GM10847 (cell line): ENCODE results near the gene MYO3A.

Experiments
- POLR2A ChIP-seq: IDR thresholded peaks from 2 replicates; pipeline ENCODE4 v1.6.1; 2011; ENCODE audit not compliant: insufficient read length; ENCODE audit errors: extremely low read depth

MYO3A gene

GRCh38 chr10:25966844-25967243 is 32.8 kb downstream of the MYO3A start:
- no peak for TF ChIP-seq POLR2A

GRCh38 chr10:25972631-25973030 is 38.6 kb downstream of the MYO3A start:
- TF ChIP-seq POLR2A: no peak

GRCh38 chr10:25974897-25975459 is 40.9 kb downstream of the MYO3A start:
- no peak for TF ChIP-seq POLR2A

DNA sequence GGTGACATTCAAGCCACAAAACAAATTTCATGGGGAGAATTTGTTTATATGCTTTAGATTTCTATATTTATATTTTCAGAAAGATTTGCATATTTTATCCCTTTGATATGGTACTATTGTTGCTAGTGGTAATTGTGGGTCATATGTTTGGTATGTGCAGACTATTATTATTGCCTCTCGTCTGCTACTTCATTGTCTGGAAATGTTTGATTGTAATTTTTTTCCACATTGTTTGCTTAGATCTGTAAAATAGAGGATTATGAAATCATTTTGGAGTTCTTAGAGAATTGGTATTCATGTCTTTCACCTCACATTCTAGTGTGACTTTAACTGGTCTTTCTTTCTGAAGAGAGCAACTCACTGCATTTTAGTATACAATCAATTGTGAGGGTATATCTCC is 44.7 kb downstream of the MYO3A start:
- TF ChIP-seq POLR2A: no peak

GRCh38 chr10:25982107-25982506 is 48.1 kb downstream of the MYO3A start:
- no peak for TF ChIP-seq POLR2A

DNA sequence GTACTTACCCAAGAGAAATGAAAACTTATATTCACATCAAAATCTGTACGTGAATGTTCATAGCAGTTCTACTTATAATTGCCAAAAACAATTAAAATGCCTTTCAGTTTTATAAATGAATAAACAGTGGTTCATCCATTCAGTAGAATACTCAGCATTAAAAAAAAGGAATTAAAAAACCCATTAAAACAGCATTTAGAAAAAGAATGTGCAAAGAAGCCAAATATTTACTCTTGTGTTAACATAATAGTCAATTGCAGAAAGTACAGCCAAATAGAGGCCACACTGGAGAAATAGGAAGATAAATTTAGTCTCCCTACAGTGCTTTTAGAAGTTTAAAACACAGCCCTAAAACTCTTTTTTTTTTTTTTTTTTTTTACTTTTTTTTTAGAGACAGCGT is 54.6 kb downstream of the MYO3A start:
- TF ChIP-seq POLR2A: no peak

DNA sequence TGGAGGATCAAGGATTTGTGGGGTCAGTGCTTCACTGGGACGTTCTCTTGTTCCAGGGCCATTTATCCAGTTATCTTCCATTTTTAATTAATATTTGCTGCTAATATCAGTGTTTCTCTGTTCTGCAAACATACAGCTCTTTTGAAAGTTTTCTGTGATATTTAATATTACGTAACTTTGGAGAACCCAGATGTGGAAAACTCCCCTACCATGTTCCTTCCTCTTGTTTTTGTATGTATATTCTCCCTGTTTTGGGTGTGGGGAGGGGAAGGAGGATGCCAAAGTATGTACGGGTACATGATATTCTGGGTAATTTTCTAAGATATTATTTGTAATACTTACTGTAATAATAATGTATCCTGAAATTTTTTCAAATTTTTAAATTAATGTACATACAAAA is 55.9 kb downstream of the MYO3A start:
- TF ChIP-seq POLR2A: no peak

- TF ChIP-seq POLR2A: no peak
Measured at GRCh38 chr10:25999295-25999981, 65.4 kb downstream of the MYO3A start.

DNA sequence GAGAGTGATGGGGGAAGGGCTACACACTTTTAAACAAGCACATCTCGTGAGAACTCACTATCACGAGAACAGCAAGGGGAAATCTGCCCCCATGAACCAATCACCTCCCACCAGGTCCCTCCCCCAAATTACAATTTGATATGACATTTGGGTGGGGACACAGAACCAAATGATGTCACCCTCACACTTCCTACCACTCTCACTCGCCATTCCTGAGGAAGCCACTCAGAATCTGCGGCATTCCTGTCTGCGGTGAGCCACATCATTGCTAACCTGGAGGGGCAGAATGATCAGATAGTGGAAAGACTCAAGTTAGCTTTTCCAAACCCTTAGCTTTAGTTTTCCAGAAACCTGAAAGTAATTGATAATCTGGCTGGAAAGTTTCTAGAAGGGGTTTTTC is 66.9 kb downstream of the MYO3A start:
- no peak for TF ChIP-seq POLR2A

GRCh38 chr10:26015092-26015491 is 81.1 kb downstream of the MYO3A start:
- TF ChIP-seq POLR2A: no peak

DNA sequence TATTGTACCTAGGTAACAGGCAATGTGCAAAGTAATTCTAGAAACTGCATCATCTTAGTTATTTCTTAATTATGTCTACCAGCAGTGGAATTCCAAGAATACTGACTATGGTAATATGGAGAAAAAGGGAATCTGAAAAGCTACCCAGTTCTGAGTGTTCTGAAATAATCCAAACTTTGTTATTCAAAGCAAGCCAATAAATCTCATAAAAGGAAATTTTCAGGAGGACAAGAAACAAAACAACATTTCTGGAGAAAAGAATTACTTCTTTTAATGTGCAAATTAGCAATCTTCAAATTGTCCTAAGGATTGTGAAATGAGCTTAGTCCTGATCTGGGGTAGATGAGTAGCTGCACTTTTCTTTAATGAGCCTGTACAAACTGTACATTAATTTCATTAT is 88.8 kb downstream of the MYO3A start:
- TF ChIP-seq POLR2A: no peak

DNA sequence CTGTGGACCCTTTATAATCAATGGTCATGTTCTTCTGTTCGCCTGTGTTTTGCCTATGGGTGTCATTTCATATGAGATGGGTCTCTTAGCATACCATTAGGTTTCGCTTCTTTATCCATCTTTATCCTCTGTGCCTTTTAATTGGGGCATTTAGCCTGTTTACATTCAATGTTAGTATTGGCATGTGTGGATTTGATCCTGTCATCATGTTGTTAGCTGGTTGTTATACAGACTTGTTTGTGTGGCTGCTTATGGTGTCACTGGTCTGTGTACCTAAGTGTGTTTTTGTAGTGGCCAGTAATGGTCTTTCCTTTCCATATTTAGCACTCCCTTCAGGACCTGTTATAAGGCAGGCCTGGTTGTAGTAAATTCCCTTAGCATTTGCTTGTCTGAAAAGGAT is 90.3 kb downstream of the MYO3A start:
- no peak for TF ChIP-seq POLR2A

- TF ChIP-seq POLR2A: no peak
Measured at GRCh38 chr10:26025523-26025922, 91.5 kb downstream of the MYO3A start.

DNA sequence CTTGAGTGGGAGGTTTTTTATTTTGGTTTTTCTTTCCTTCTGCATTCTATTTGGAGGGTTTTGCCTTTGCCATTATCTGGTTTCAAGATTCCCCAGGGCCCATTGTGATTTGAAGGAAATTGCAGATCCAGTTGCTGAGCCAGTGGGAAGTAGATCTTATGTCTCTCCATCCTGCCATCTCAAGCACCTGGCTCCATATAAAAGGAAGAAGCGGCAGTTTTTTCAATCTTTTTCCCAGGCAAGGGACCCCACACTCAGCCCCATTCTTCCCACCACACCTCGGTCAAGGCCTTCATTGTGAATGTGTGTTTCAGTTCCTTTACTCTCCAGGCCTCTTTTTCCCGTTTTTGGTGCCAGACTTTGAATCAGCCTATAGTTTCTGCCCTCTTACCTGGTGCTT is 95.8 kb downstream of the MYO3A start:
- TF ChIP-seq POLR2A: no peak

DNA sequence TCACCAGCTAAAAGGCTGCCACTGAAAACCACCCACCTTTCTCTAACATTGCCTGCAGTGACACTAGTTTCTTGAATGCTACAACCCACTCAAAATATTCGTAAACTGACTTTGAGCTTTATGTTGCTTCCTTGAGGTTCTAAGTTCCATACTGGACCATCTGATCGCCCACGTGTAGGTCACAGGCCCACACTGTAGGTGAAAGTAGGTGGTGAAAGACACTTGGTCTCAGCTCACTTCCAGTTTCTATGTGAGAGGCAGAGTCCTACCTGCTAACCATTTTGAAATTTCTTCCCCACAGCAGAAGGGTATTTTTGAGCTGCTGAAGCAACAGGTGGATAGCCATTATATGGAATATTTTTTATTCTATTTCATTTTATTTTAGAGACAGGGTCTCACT is 97.3 kb downstream of the MYO3A start:
- no peak for TF ChIP-seq POLR2A

DNA sequence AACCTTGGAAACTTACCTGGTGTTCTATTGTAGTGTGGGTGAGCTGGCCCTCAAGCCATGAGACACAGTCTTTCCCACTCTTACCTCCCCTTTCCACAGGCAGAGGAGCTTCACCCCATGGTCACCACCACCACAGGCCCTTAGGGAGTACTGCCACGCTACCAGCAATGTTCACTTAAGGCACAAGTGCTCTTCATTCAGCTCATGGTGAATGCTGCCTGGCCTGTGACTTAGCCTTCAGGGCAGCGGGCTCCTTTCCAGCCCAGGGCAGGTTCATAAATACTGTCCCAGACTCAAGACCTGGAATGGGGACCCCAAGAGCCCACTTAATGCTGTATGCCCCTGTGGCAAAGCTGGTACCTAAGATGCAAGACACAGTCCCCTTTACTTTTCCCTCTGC is 109.4 kb downstream of the MYO3A start:
- TF ChIP-seq POLR2A: no peak

- TF ChIP-seq POLR2A: no peak
Measured at GRCh38 chr10:26044141-26044749, 110.2 kb downstream of the MYO3A start.

DNA sequence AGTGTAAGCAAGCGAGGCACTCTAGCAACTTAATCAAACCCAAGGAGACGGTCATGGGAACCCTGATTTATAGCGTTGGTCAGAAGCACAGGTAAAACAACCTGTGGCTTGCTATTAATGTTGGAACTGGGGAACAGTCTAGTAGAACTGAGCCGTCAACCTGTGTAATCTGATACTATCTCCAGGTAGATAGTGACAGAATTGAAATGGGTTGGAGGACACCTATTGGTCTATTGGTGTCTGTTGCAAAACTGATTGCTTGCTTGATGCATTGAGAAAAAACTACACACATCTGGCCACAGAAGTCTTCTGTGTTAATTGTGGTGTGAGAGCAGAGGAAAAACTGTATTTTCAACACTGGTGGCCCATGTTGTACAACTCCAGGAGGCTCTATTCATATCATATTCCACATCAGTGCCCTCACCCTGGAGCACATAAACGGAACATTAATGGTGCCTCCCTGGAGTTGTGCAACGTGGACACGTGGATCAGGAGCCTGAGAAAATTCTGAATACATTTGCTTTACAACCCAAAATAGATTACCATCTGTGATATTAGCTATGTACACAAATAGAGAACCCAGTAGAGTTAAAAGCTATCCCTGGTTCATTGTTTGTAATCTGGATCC is 112.2 kb downstream of the MYO3A start:
- no peak for TF ChIP-seq POLR2A
